Measurements from ENCODE around the gene WDR82.

Gene WDR82

GRCh38 chr3:52278510-52279069 lies at the start of gene WDR82:
WDR82 (minus strand) TSS chr3:52278649; CDS start chr3:52278361, 288 bp downstream.
- Histone ChIP-seq H3K4me3 (peak within 1 kb of the TSS; percentile 87), H3K9ac (peak within 1 kb of the TSS; percentile 100), H3K4me1 (peaks cover 58% of the 10 kb centered on the region), H3K4me2 (peak within 1 kb of the TSS; percentile 89), H3K27ac (peak within 1 kb of the TSS; percentile 100), H3K36me3 (peaks cover 28% of the 10 kb centered on the region), H3K9me3 (no peaks in the 10 kb centered on the region), H3K27me3 (no peaks in the 10 kb centered on the region), H4K20me1 (peaks cover 45% of the 10 kb centered on the region)
- TF ChIP-seq Cebpa-rat (IDR thresholded peaks at IDR 0.05): no peak

- TF ChIP-seq Cebpa-rat (IDR thresholded peaks at IDR 0.05): no peak
- Histone ChIP-seq H4K20me1 (no peaks in the 10 kb centered on the region), H3K27ac (no peak overlapping the region)
These were observed 49.2 kb upstream of the WDR82 start for GRCh38 chr3:52327486-52328290.

GRCh38 chr3:52326976-52327375 lies 48.5 kb upstream of the WDR82 start:
- Histone ChIP-seq H3K36me3 (peaks cover 10% of the 10 kb centered on the region), H3K9ac (no peak overlapping the region), H3K4me2 (no peak overlapping the region), H3K27ac (no peak overlapping the region), H3K9me3 (no peaks in the 10 kb centered on the region), H3K4me3 (no peak overlapping the region), H3K27me3 (no peaks in the 10 kb centered on the region), H3K4me1 (no peaks in the 10 kb centered on the region), H4K20me1 (no peaks in the 10 kb centered on the region)
- TF ChIP-seq Cebpa-rat (IDR thresholded peaks at IDR 0.05): no peak

More at GRCh38 chr3:52327486-52328290, 49.2 kb upstream of the WDR82 start:
- peaks cover 14% of the 10 kb centered on the region for H3K36me3 ChIP-seq
- H3K4me2 ChIP-seq: no peak overlapping the region
- no peaks in the 10 kb centered on the region for H3K4me1 ChIP-seq
- no peaks in the 10 kb centered on the region for H3K9me3 ChIP-seq
- no peak overlapping the region for H3K4me3 ChIP-seq
- no peak overlapping the region for H3K9ac ChIP-seq
- H3K27me3 ChIP-seq: no peaks in the 10 kb centered on the region

GRCh38 chr3:52325686-52326085 lies 47.2 kb upstream of the WDR82 start:
- Histone ChIP-seq H4K20me1 (no peaks in the 10 kb centered on the region), H3K27me3 (no peaks in the 10 kb centered on the region), H3K36me3 (peaks cover under 1% of the 10 kb centered on the region; the same call in 1 of the 2 replicates), H3K4me3 (no peak overlapping the region), H3K9me3 (no peaks in the 10 kb centered on the region), H3K9ac (no peak overlapping the region), H3K4me2 (no peak overlapping the region), H3K4me1 (no peaks in the 10 kb centered on the region), H3K27ac (no peak overlapping the region)
- no peak for TF ChIP-seq Cebpa-rat (IDR thresholded peaks at IDR 0.05)

- Histone ChIP-seq H3K36me3 (no peaks in the 10 kb centered on the region; the same call in 1 of the 2 replicates), H3K9ac (no peak overlapping the region), H3K27me3 (no peaks in the 10 kb centered on the region), H3K4me1 (no peaks in the 10 kb centered on the region), H3K4me3 (no peak overlapping the region), H4K20me1 (no peaks in the 10 kb centered on the region), H3K27ac (no peak overlapping the region), H3K9me3 (no peaks in the 10 kb centered on the region), H3K4me2 (no peak overlapping the region)
- TF ChIP-seq Cebpa-rat (IDR thresholded peaks at IDR 0.05): no peak
These were observed 46.2 kb upstream of the WDR82 start for GRCh38 chr3:52324676-52325075.

- no peak overlapping the region; the same call in 1 of the 2 replicates for H3K27ac ChIP-seq
- H3K27me3 ChIP-seq: no peaks in the 10 kb centered on the region
- no peaks in the 10 kb centered on the region for H3K4me1 ChIP-seq
- TF ChIP-seq Cebpa-rat (IDR thresholded peaks at IDR 0.05): no peak
- no peaks in the 10 kb centered on the region; the same call in 1 of the 2 replicates for H3K36me3 ChIP-seq
- no peak overlapping the region for H3K4me2 ChIP-seq
- H3K9ac ChIP-seq: no peak overlapping the region
- H4K20me1 ChIP-seq: no peaks in the 10 kb centered on the region
- H3K4me3 ChIP-seq: no peak overlapping the region
- no peaks in the 10 kb centered on the region for H3K9me3 ChIP-seq
These were observed 45.3 kb upstream of the WDR82 start for GRCh38 chr3:52323526-52324295.

GRCh38 chr3:52322466-52322865 lies 44.0 kb upstream of the WDR82 start:
- H3K4me2 ChIP-seq: no peak overlapping the region
- no peak overlapping the region for H3K27ac ChIP-seq
- no peaks in the 10 kb centered on the region for H3K9me3 ChIP-seq
- H3K4me3 ChIP-seq: no peak overlapping the region
- peaks cover 10% of the 10 kb centered on the region for H3K4me1 ChIP-seq
- H4K20me1 ChIP-seq: peaks cover 8% of the 10 kb centered on the region; the same call in 1 of the 2 replicates
- H3K27me3 ChIP-seq: no peaks in the 10 kb centered on the region
- H3K36me3 ChIP-seq: no peaks in the 10 kb centered on the region; the same call in 1 of the 2 replicates
- no peak overlapping the region for H3K9ac ChIP-seq
- TF ChIP-seq Cebpa-rat (IDR thresholded peaks at IDR 0.05): no peak

- Histone ChIP-seq H3K36me3 (no peaks in the 10 kb centered on the region; the same call in 1 of the 2 replicates), H3K4me2 (no peak overlapping the region), H3K4me3 (no peak overlapping the region), H3K27me3 (no peaks in the 10 kb centered on the region), H3K4me1 (peaks cover 15% of the 10 kb centered on the region), H3K9me3 (no peaks in the 10 kb centered on the region), H3K9ac (no peak overlapping the region), H4K20me1 (peaks cover 8% of the 10 kb centered on the region; the same call in 1 of the 2 replicates), H3K27ac (no peak overlapping the region)
- no peak for TF ChIP-seq Cebpa-rat (IDR thresholded peaks at IDR 0.05)
These were observed 43.0 kb upstream of the WDR82 start for GRCh38 chr3:52321481-52321880.

GRCh38 chr3:52319921-52320595 lies 41.6 kb upstream of the WDR82 start:
- no peak for TF ChIP-seq Cebpa-rat (IDR thresholded peaks at IDR 0.05)
- no peak overlapping the region for H3K27ac ChIP-seq
- H3K4me3 ChIP-seq: no peak overlapping the region
- no peaks in the 10 kb centered on the region for H3K36me3 ChIP-seq
- H3K27me3 ChIP-seq: no peaks in the 10 kb centered on the region
- peaks cover 27% of the 10 kb centered on the region for H3K4me1 ChIP-seq
- H3K9ac ChIP-seq: no peak overlapping the region
- H3K4me2 ChIP-seq: no peak overlapping the region
- peaks cover 8% of the 10 kb centered on the region; the same call in 1 of the 2 replicates for H4K20me1 ChIP-seq
- no peaks in the 10 kb centered on the region for H3K9me3 ChIP-seq
